Astrocyte (in vitro differentiated cells and primary cell): ENCODE data around the gene KNOP1. TPM values are rescaled to one million over a fixed set of nuclear protein-coding genes. Genes with fewer than 3 reads are reported as not detected.

ENCODE experiments used
- DNase-seq: peaks from one replicate; pipeline ENCODE4 v3.0.0-alpha.2; 2010; ENCODE audit warnings: low read depth
- FAIRE-seq: peaks from 2 replicates; lab custom pipeline; 2011; peaks lifted over from hg19 to GRCh38; lab: Jason Lieb, UNC
- H2AFZ ChIP-seq: 2 replicates; pipeline ENCODE4 v1.6.0; 2012; ENCODE audit warnings: low read depth, low read length, inconsistent platforms
- H3K27ac ChIP-seq: 2 replicates; pipeline ENCODE4 v1.5.1; 2011; ENCODE audit warnings: low read depth, low read length, inconsistent platforms
- H3K27me3 ChIP-seq: 2 replicates; pipeline ENCODE4 v1.6.0; 2011; ENCODE audit warnings: low read length, inconsistent platforms; ENCODE audit not compliant: insufficient read depth
- H3K36me3 ChIP-seq: 2 replicates; pipeline ENCODE4 v1.5.1; 2011; ENCODE audit warnings: low read length, inconsistent platforms; ENCODE audit not compliant: insufficient read depth
- H3K4me1 ChIP-seq: 2 replicates; pipeline ENCODE4 v1.5.1; 2011; ENCODE audit warnings: low read length, inconsistent platforms; ENCODE audit not compliant: insufficient read depth
- H3K4me2 ChIP-seq: 2 replicates; pipeline ENCODE4 v1.6.0; 2012; ENCODE audit warnings: low read length, inconsistent platforms
- H3K4me3 ChIP-seq: 2 replicates; pipeline ENCODE4 v1.5.1; 2011; ENCODE audit warnings: low read depth, mild to moderate bottlenecking, low read length, inconsistent platforms; ENCODE audit not compliant: insufficient read depth
- H3K79me2 ChIP-seq: 2 replicates; pipeline ENCODE4 v1.6.0; 2012; ENCODE audit warnings: mild to moderate bottlenecking, low read length, inconsistent platforms; ENCODE audit not compliant: insufficient read depth
- H3K9ac ChIP-seq: 2 replicates; pipeline ENCODE4 v1.6.0; 2012; ENCODE audit warnings: mild to moderate bottlenecking, low read length, inconsistent platforms
- H3K9me3 ChIP-seq: 2 replicates; pipeline ENCODE4 v1.5.1; 2012; ENCODE audit warnings: low read depth, mild to moderate bottlenecking, low read length, inconsistent platforms; ENCODE audit not compliant: insufficient read depth
- H4K20me1 ChIP-seq: 2 replicates; pipeline ENCODE4 v1.6.0; 2012; ENCODE audit warnings: low read length, inconsistent platforms; ENCODE audit not compliant: insufficient read depth
- H3K27ac Mint-ChIP-seq: one replicate; pipeline ENCODE4 v1.8.0; 2021; ENCODE audit warnings: mild to moderate bottlenecking, mixed read lengths; ENCODE audit not compliant: unreplicated experiment
- H3K27me3 Mint-ChIP-seq: one replicate; pipeline ENCODE4 v1.8.0; 2021; ENCODE audit warnings: low read depth, mixed read lengths; ENCODE audit not compliant: unreplicated experiment
- H3K36me3 Mint-ChIP-seq: one replicate; pipeline ENCODE4 v1.8.0; 2021; ENCODE audit warnings: low read depth, mixed read lengths; ENCODE audit not compliant: unreplicated experiment
- H3K4me1 Mint-ChIP-seq: one replicate; pipeline ENCODE4 v1.8.0; 2021; ENCODE audit warnings: low read depth, mixed read lengths; ENCODE audit not compliant: unreplicated experiment
- H3K4me3 Mint-ChIP-seq: one replicate; pipeline ENCODE4 v1.8.0; 2021; ENCODE audit warnings: mild to moderate bottlenecking, moderate library complexity, mixed read lengths; ENCODE audit not compliant: unreplicated experiment
- H3K9me3 Mint-ChIP-seq: one replicate; pipeline ENCODE4 v1.8.0; 2021; ENCODE audit warnings: mild to moderate bottlenecking, mixed read lengths; ENCODE audit not compliant: unreplicated experiment
- CTCF ChIP-seq: IDR thresholded peaks from 2 replicates; pipeline ENCODE4 v1.5.1; 2011; ENCODE audit warnings: low read depth, mild to moderate bottlenecking, inconsistent platforms, low read length, moderate library complexity; ENCODE audit not compliant: insufficient read depth
- EZH2 ChIP-seq: IDR thresholded peaks from 2 replicates; pipeline ENCODE4 v1.6.1; 2012; ENCODE audit warnings: mild to moderate bottlenecking, low read length, inconsistent platforms; ENCODE audit not compliant: insufficient read depth
- total RNA-seq: library from RNA; stranded (reverse); gene quantifications from 2 replicates; pipeline ENCODE4 v1.2.1, GENCODE V29; 2021

KNOP1 gene
- total RNA-seq, 1 donor from 2014 or later: 22.9 TPM

GRCh38 chr16:19753815-19754643 lies 36.0 kb upstream of the KNOP1 start:
- H3K4me2 ChIP-seq: peak overlapping the region; percentile 66
- H3K79me2 ChIP-seq: no peaks in the 10 kb centered on the region
- peaks cover 12% of the 10 kb centered on the region for H3K4me1 Mint-ChIP-seq
- H3K9me3 ChIP-seq: no peaks in the 10 kb centered on the region
- H3K9me3 Mint-ChIP-seq: no peaks in the 10 kb centered on the region
- peaks cover 25% of the 10 kb centered on the region for H3K4me1 ChIP-seq
- peak overlapping the region; percentile 67 for H3K27ac ChIP-seq
- peak; percentile 92 for DNase-seq
- no peak overlapping the region for H3K27ac Mint-ChIP-seq
- H3K27me3 ChIP-seq: no peaks in the 10 kb centered on the region
- no peaks in the 10 kb centered on the region for H3K36me3 ChIP-seq
- H3K4me3 ChIP-seq: no peak overlapping the region
- no peak for FAIRE-seq
- no peaks in the 10 kb centered on the region for H4K20me1 ChIP-seq
- H3K4me3 Mint-ChIP-seq: no peak overlapping the region
- TF ChIP-seq EZH2 (no peak), CTCF (no peak)
- no peaks in the 10 kb centered on the region for H3K36me3 Mint-ChIP-seq
- H3K27me3 Mint-ChIP-seq: no peaks in the 10 kb centered on the region
- peak overlapping the region; percentile 23 for H3K9ac ChIP-seq
- peak overlapping the region; percentile 23 for H2AFZ ChIP-seq

DNA sequence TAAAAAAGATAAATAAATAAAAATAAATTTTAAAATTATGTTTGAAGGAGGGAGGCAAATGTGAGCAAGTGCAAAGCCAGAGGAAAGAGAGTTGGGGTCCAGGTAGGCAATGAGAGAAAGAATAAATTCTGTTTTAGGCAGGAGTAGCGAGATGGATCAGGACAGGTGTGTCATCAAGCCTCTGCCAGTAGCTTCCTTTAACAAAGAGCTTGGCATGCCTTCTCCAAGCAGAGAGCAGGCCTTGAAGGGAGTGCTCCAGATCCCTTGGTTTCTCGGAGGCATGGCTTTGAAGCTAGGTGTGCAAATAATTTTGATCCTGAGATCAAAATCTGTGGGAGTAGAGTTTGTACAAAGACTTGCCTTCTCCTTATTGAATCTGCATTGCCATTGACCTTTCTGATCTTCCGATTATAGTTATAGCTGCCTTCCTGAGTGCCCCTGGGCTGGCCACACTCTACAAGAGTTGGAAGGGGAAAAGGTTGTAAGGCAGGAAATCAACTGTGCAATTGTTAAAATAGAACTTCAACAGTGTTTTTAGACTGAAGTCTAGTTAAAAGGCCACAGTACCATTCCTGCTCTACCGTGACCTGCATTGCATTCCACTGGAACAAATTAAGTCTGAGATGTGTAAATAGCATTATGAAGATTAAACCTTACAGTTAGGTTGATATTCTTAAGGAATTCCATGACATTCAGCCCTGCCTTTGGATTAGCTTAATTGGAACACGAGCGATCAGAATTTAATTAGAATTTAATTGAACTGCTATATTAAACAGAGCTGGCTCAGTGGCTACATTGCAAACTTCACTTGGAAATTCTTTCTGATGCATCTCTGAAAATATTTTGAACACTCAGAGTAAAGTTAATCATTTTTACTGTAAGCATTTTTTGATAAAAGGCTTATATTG lies 33.7 kb upstream of the KNOP1 start:
- H3K27ac Mint-ChIP-seq: no peak overlapping the region
- TF ChIP-seq CTCF: no peak
- Histone ChIP-seq H3K4me3 (no peak overlapping the region), H3K9me3 (no peaks in the 10 kb centered on the region), H3K27me3 (no peaks in the 10 kb centered on the region), H3K36me3 (no peaks in the 10 kb centered on the region), H2AFZ (no peak overlapping the region), H3K4me2 (no peak overlapping the region), H3K79me2 (no peaks in the 10 kb centered on the region), H4K20me1 (no peaks in the 10 kb centered on the region), H3K4me1 (peaks cover 19% of the 10 kb centered on the region), H3K9ac (no peak overlapping the region), H3K27ac (no peak overlapping the region)
- no peaks in the 10 kb centered on the region for H3K36me3 Mint-ChIP-seq
- H3K4me1 Mint-ChIP-seq: peaks cover 11% of the 10 kb centered on the region
- H3K4me3 Mint-ChIP-seq: no peak overlapping the region
- no peaks in the 10 kb centered on the region for H3K9me3 Mint-ChIP-seq
- DNase-seq (no peak), FAIRE-seq (no peak)
- H3K27me3 Mint-ChIP-seq: no peaks in the 10 kb centered on the region
